NT2/D1 (cell line): ENCODE data around the gene TBC1D5.

Experiments
- DNase-seq: peaks from one replicate; pipeline ENCODE4 v3.0.0-alpha.2; 2011; ENCODE audit warnings: low read depth, low spot score
- H3K27me3 ChIP-seq: 2 replicates; pipeline ENCODE4 v1.6.0; 2011; ENCODE audit warnings: mild to moderate bottlenecking; ENCODE audit not compliant: insufficient read length, insufficient read depth
- H3K36me3 ChIP-seq: 2 replicates; pipeline ENCODE4 v1.6.1; 2011; ENCODE audit warnings: mild to moderate bottlenecking, low read length, mixed read lengths; ENCODE audit not compliant: insufficient read depth, insufficient read length
- H3K4me1 ChIP-seq: 2 replicates; pipeline ENCODE4 v1.5.1; 2011; ENCODE audit not compliant: insufficient read depth, insufficient read length
- H3K4me3 ChIP-seq: 2 replicates; pipeline ENCODE4 v1.5.1; 2011; ENCODE audit warnings: low read depth; ENCODE audit not compliant: insufficient read length
- H3K9ac ChIP-seq: 2 replicates; pipeline ENCODE4 v1.6.0; 2011; ENCODE audit warnings: low read depth; ENCODE audit not compliant: insufficient read length
- H3K9me3 ChIP-seq: 2 replicates; pipeline ENCODE4 v1.5.1; 2011; ENCODE audit warnings: mild to moderate bottlenecking, low read length; ENCODE audit not compliant: insufficient read depth
- SUZ12 ChIP-seq: IDR thresholded peaks from 2 replicates; pipeline ENCODE4 v1.6.1; 2011; ENCODE audit not compliant: insufficient read length, insufficient read depth; ENCODE audit errors: extremely low read depth
- YY1 ChIP-seq: IDR thresholded peaks from 2 replicates; pipeline ENCODE4 v1.6.1; 2011; ENCODE audit not compliant: insufficient read length, insufficient read depth
- ZNF274 ChIP-seq: IDR thresholded peaks from 2 replicates; pipeline ENCODE4 v1.6.1; 2011; ENCODE audit warnings: mild to moderate bottlenecking, low read depth, low read length

TBC1D5 gene

GRCh38 chr3:17478673-17479072 lies 263.8 kb downstream of the TBC1D5 start:
- Histone ChIP-seq H3K36me3 (peaks cover 3% of the 10 kb centered on the region), H3K4me3 (no peak overlapping the region), H3K4me1 (no peaks in the 10 kb centered on the region), H3K9ac (no peak overlapping the region), H3K9me3 (peaks cover 9% of the 10 kb centered on the region; the same call in 1 of the 2 replicates), H3K27me3 (no peaks in the 10 kb centered on the region)
- TF ChIP-seq SUZ12 = no peak
- TF ChIP-seq ZNF274 = no peak
- TF ChIP-seq YY1 = no peak
- no peak for DNase-seq

GRCh38 chr3:17473761-17474160 lies 268.7 kb downstream of the TBC1D5 start:
- Histone ChIP-seq H3K27me3 (no peaks in the 10 kb centered on the region), H3K9me3 (no peaks in the 10 kb centered on the region), H3K4me3 (no peak overlapping the region), H3K4me1 (no peaks in the 10 kb centered on the region), H3K36me3 (no peaks in the 10 kb centered on the region), H3K9ac (no peak overlapping the region)
- no peak for DNase-seq
- TF ChIP-seq YY1 (no peak), SUZ12 (no peak), ZNF274 (no peak)

- Histone ChIP-seq H3K9me3 (no peaks in the 10 kb centered on the region), H3K36me3 (no peaks in the 10 kb centered on the region), H3K4me3 (no peak overlapping the region), H3K27me3 (no peaks in the 10 kb centered on the region), H3K9ac (no peak overlapping the region), H3K4me1 (no peaks in the 10 kb centered on the region)
- DNase-seq = no peak
- TF ChIP-seq YY1 (no peak), SUZ12 (no peak), ZNF274 (no peak)
Observed at GRCh38 chr3:17469954-17470353, 272.5 kb downstream of the TBC1D5 start.

GRCh38 chr3:17469520-17469919 lies 272.9 kb downstream of the TBC1D5 start:
- Histone ChIP-seq H3K27me3 (no peaks in the 10 kb centered on the region), H3K9me3 (no peaks in the 10 kb centered on the region), H3K4me1 (no peaks in the 10 kb centered on the region), H3K36me3 (no peaks in the 10 kb centered on the region), H3K9ac (no peak overlapping the region), H3K4me3 (no peak overlapping the region)
- DNase-seq = no peak
- TF ChIP-seq SUZ12 = no peak
- no peak for TF ChIP-seq ZNF274
- TF ChIP-seq YY1 = no peak

GRCh38 chr3:17466028-17466427 lies 276.4 kb downstream of the TBC1D5 start:
- no peak overlapping the region for H3K4me3 ChIP-seq
- no peak overlapping the region for H3K9ac ChIP-seq
- H3K36me3 ChIP-seq = no peaks in the 10 kb centered on the region
- no peaks in the 10 kb centered on the region for H3K9me3 ChIP-seq
- no peaks in the 10 kb centered on the region for H3K27me3 ChIP-seq
- no peaks in the 10 kb centered on the region for H3K4me1 ChIP-seq
- no peak for DNase-seq
- TF ChIP-seq ZNF274 = no peak
- no peak for TF ChIP-seq SUZ12
- TF ChIP-seq YY1 = no peak

GRCh38 chr3:17459470-17459993 lies 282.9 kb downstream of the TBC1D5 start:
- Histone ChIP-seq H3K9ac (no peak overlapping the region), H3K4me1 (no peaks in the 10 kb centered on the region), H3K27me3 (no peaks in the 10 kb centered on the region), H3K4me3 (no peak overlapping the region), H3K36me3 (no peaks in the 10 kb centered on the region), H3K9me3 (no peaks in the 10 kb centered on the region)
- TF ChIP-seq YY1 (no peak), SUZ12 (no peak), ZNF274 (no peak)
- DNase-seq = no peak

GRCh38 chr3:17456650-17457049 lies 285.8 kb downstream of the TBC1D5 start:
- H3K9ac ChIP-seq = no peak overlapping the region
- TF ChIP-seq ZNF274 (no peak), SUZ12 (no peak), YY1 (no peak)
- H3K36me3 ChIP-seq = no peaks in the 10 kb centered on the region
- no peaks in the 10 kb centered on the region for H3K27me3 ChIP-seq
- no peaks in the 10 kb centered on the region for H3K9me3 ChIP-seq
- no peak for DNase-seq
- H3K4me1 ChIP-seq = no peaks in the 10 kb centered on the region
- H3K4me3 ChIP-seq = no peak overlapping the region
